Skeletal muscle satellite cell (primary cell): Measurements from ENCODE around the gene WNT11.

Source experiments
- H3K27me3 ChIP-seq: 2 replicates; pipeline ENCODE4 v1.7.0; 2013; ENCODE audit warnings: low read length; ENCODE audit not compliant: control insufficient read depth, insufficient read depth
- H3K36me3 ChIP-seq: 2 replicates; pipeline ENCODE4 v1.7.0; 2013; ENCODE audit warnings: mild to moderate bottlenecking, control low read depth, low read length; ENCODE audit not compliant: insufficient read depth
- H3K4me1 ChIP-seq: 2 replicates; pipeline ENCODE4 v1.7.0; 2013; ENCODE audit warnings: low read length; ENCODE audit not compliant: control insufficient read depth, insufficient read depth
- H3K4me2 ChIP-seq: 2 replicates; pipeline ENCODE4 v1.7.0; 2013; ENCODE audit warnings: mild to moderate bottlenecking, low read length
- H3K4me3 ChIP-seq: 2 replicates; pipeline ENCODE4 v1.7.0; 2013; ENCODE audit warnings: low read length
- H3K9ac ChIP-seq: 2 replicates; pipeline ENCODE4 v1.7.0; 2013; ENCODE audit warnings: mild to moderate bottlenecking, low read depth, low read length, moderate library complexity
- H3K9me3 ChIP-seq: replicated peaks from 2 replicates; pipeline ENCODE4 v1.7.0; 2013; ENCODE audit warnings: mild to moderate bottlenecking, control low read depth, low read length

Gene WNT11

GRCh38 chr11:76140912-76141574 is 65.3 kb downstream of the WNT11 start:
- Histone ChIP-seq H3K9me3 (no peaks in the 10 kb centered on the region), H3K4me1 (no peaks in the 10 kb centered on the region), H3K36me3 (peaks cover 16% of the 10 kb centered on the region), H3K4me3 (no peak overlapping the region), H3K27me3 (no peaks in the 10 kb centered on the region), H3K4me2 (no peak overlapping the region), H3K9ac (no peak overlapping the region)

- Histone ChIP-seq H3K9me3 (no peaks in the 10 kb centered on the region), H3K9ac (no peak overlapping the region), H3K27me3 (no peaks in the 10 kb centered on the region), H3K4me1 (no peaks in the 10 kb centered on the region), H3K4me3 (no peak overlapping the region), H3K4me2 (no peak overlapping the region), H3K36me3 (peaks cover 16% of the 10 kb centered on the region)
Measured at GRCh38 chr11:76139314-76139713, 67.0 kb downstream of the WNT11 start.
